Measurements from ENCODE around the gene ILF3. TPM values are rescaled to one million over a fixed set of nuclear protein-coding genes. Genes with fewer than 3 reads are reported as not detected.
A peak's percentile ranks its signal among the peaks of the same experiment; 100 is the strongest.

Gene ILF3
- total and polyA plus RNA-seq, 7 donors: 25.7 to 146 (median 86.1) TPM

DNA sequence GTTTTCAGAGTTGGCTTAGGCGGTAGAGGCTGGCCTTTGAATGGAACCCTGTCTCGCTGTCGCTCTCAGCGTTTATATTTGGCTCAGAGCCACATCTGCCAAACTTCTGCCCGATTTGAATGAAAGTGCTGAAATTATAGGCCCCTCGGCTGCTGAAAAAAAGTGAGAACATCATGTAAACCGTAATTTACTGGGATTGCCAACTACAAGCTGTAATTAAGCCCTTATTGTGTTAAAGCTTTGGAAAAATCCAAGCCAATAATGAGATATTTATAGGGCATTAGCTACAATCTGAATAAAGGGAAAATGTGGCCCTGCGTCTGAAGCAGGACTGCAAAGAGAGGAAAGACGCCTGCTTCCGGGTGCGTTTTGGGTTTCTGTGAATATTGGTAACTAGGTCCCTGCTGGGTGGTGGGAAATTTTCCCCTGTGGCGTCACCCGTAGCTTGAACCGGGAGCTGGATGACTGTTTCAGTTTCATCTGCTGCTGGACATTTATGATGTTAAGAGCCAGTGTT is 73.6 kb downstream of the ILF3 start:
- 74 to 76% methylated on average over 14 of the region's 14 CpGs for WGBS, 2 donors
- H3K4me1 ChIP-seq: peaks cover 0 to 25% (median 13%) of the 10 kb centered on the region in 4 donors

DNA sequence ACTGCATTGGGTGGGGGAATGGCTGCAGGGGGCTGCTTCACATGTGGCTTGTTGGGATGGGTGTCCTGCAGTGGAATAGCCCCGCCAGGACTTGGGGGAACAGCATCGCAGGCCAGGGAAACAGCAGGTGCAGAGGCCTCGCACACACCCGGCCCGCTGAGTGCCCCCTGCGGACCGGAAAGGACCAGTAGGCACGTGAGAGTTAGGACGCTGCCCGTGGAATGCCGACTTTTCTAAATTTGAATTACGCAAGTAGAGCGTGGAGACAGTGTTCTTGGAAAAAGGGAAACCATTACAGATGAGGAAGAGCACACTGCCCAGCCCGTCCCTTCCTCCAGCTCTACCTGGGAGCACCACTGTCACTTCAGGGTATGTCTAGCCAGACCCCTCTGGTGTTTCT is 75.3 kb downstream of the ILF3 start:
- no peak overlapping the region for H3K4me3 ChIP-seq
- intact Hi-C loops (cut with DNase I): no loop called here
- no peaks in the 10 kb centered on the region for H3K9me3 ChIP-seq
- WGBS, 2 donors: 90 to 94% methylated on average over 14 of the region's 14 CpGs
- peaks cover 0 to 24% (median 14%) of the 10 kb centered on the region in 4 donors for H3K4me1 ChIP-seq
- H3K36me3 ChIP-seq: no peaks in the 10 kb centered on the region
- no peaks in the 10 kb centered on the region for H3K27me3 ChIP-seq
- TF ChIP-seq, protein P1, sequence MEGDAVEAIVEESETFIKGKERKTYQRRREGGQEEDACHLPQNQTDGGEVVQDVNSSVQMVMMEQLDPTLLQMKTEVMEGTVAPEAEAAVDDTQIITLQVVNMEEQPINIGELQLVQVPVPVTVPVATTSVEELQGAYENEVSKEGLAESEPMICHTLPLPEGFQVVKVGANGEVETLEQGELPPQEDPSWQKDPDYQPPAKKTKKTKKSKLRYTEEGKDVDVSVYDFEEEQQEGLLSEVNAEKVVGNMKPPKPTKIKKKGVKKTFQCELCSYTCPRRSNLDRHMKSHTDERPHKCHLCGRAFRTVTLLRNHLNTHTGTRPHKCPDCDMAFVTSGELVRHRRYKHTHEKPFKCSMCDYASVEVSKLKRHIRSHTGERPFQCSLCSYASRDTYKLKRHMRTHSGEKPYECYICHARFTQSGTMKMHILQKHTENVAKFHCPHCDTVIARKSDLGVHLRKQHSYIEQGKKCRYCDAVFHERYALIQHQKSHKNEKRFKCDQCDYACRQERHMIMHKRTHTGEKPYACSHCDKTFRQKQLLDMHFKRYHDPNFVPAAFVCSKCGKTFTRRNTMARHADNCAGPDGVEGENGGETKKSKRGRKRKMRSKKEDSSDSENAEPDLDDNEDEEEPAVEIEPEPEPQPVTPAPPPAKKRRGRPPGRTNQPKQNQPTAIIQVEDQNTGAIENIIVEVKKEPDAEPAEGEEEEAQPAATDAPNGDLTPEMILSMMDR (IDR thresholded peaks at IDR 0.05): no peak
- TF ChIP-seq EP300 (IDR thresholded peaks at IDR 0.05) (peak in 1 of 4 donors; percentile 7), POLR2A (IDR thresholded peaks at IDR 0.05) (no peak), POLR2AphosphoS5 (IDR thresholded peaks at IDR 0.05) (peak in 1 of 4 donors; percentile 14)
- peak overlapping the region in 1 of 4 donors; percentile 40 for H3K27ac ChIP-seq
- no peak for DNase-seq

More for the DNA sequence above, 73.6 kb downstream of the ILF3 start:
- Histone ChIP-seq H3K4me3 (no peak overlapping the region), H3K36me3 (peaks cover 0 to 4% (median 0%) of the 10 kb centered on the region in 4 donors), H3K27me3 (no peaks in the 10 kb centered on the region), H3K9me3 (no peaks in the 10 kb centered on the region), H3K27ac (no peak overlapping the region)
- no peak for TF ChIP-seq POLR2AphosphoS5 (IDR thresholded peaks at IDR 0.05)
- TF ChIP-seq POLR2A (IDR thresholded peaks at IDR 0.05): no peak
- TF ChIP-seq, protein P1 (IDR thresholded peaks at IDR 0.05): no peak
- TF ChIP-seq EP300 (IDR thresholded peaks at IDR 0.05): no peak
- DNase-seq: no peak
- intact Hi-C loops (cut with DNase I): no loop called here

DNA sequence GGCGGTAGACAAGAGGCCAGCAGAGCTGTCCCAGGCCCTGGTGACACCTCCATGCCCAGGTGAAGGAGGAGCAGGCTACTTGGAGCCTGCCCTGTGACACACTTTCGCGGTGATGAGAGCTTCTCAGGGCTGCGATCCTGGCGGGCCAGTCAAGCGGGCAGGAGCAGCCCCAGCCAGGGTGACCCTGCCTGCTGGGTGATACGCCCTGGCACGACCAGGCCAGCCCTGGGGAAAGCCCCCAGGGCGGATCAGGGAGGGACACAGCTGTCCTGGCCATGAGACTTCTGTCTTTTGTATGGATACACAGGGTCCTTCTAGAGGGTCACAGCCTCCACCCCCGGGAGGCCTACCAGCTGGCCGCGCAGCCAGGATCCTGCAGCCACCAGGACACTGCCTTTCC is 76.8 kb downstream of the ILF3 start:
- Histone ChIP-seq H3K9me3 (no peaks in the 10 kb centered on the region), H3K27me3 (no peaks in the 10 kb centered on the region), H3K27ac (peak overlapping the region in 2 of 4 donors; percentile 40 to 41), H3K4me3 (no peak overlapping the region), H3K4me1 (peaks cover 0 to 20% (median 8%) of the 10 kb centered on the region in 4 donors), H3K36me3 (no peaks in the 10 kb centered on the region)
- TF ChIP-seq EP300 (IDR thresholded peaks at IDR 0.05) (no peak), POLR2AphosphoS5 (IDR thresholded peaks at IDR 0.05) (no peak), POLR2A (IDR thresholded peaks at IDR 0.05) (no peak)
- TF ChIP-seq, protein P1 (IDR thresholded peaks at IDR 0.05): no peak
- DNase-seq: no peak
- 58 to 79% methylated on average over 12 of the region's 12 CpGs for WGBS, 2 donors
- intact Hi-C loops (cut with DNase I): no loop called here

DNA sequence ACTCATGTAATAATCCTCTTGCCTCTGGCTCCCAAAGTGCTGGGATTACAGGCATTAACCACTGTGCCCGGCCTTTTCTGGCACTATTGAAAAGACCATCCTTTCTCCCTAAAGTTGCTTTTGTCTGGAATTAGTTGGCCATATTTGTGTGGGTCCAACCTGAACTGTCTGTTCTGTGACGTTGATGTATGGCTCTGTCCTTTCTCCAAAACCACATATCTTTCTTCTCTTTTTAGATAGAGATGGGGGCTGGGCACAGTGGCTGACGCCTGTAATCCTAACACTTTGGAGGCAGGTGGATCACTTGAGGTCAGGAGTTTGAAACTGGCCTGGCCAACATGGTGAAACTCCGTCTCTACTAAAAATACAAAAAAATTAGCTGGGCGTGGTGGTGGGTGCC is 81.6 kb downstream of the ILF3 start:
- peaks cover 0 to 18% (median 6%) of the 10 kb centered on the region in 4 donors for H3K4me1 ChIP-seq
- TF ChIP-seq EP300 (IDR thresholded peaks at IDR 0.05) (no peak), POLR2A (IDR thresholded peaks at IDR 0.05) (no peak), POLR2AphosphoS5 (IDR thresholded peaks at IDR 0.05) (no peak)
- TF ChIP-seq, protein P1 (IDR thresholded peaks at IDR 0.05): no peak
- DNase-seq: no peak
- WGBS, 2 donors: 74 to 86% methylated on average over 5 of the region's 5 CpGs
- no peaks in the 10 kb centered on the region for H3K9me3 ChIP-seq
- H3K36me3 ChIP-seq: no peaks in the 10 kb centered on the region
- H3K27ac ChIP-seq: no peak overlapping the region
- H3K4me3 ChIP-seq: no peak overlapping the region
- no peaks in the 10 kb centered on the region for H3K27me3 ChIP-seq
- intact Hi-C loops (cut with DNase I): no loop called here

DNA sequence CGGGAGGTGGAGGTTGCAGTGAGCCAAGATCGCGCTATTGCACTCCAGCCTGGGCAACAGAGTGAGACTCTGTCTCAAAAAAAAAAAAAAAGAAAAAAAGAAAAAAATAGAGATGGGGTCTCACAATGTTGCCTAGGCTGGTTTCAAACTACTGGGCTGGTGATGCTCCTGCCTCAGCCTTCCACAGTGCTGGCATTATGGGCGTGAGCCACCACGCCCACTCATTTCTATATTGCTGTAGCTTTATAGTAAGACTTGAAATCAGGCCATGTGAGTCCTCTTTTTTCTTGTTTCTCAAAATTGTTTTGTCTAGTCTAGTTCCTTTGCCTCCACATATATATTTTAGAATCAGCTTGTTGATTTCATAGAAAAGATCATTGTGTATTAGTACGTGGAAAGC is 82.0 kb downstream of the ILF3 start:
- Histone ChIP-seq H3K27ac (no peak overlapping the region), H3K9me3 (no peaks in the 10 kb centered on the region), H3K27me3 (no peaks in the 10 kb centered on the region), H3K4me3 (no peak overlapping the region), H3K36me3 (no peaks in the 10 kb centered on the region), H3K4me1 (peaks cover 0 to 13% (median 4%) of the 10 kb centered on the region in 4 donors)
- WGBS, 2 donors: 51 to 81% methylated on average over 6 of the region's 6 CpGs
- TF ChIP-seq POLR2AphosphoS5 (IDR thresholded peaks at IDR 0.05): no peak
- intact Hi-C loops (cut with DNase I): no loop called here
- DNase-seq: no peak
